ENCODE data around the gene P2RY1. TPM values are rescaled to one million over a fixed set of nuclear protein-coding genes. Genes with fewer than 3 reads are reported as not detected.

Gene P2RY1
- polyA plus RNA-seq, 1 donor (not counting 4 experiments of a cell fraction or from before 2014, with no cell fraction given) = 1.1 TPM

- Histone ChIP-seq H2AFZ (ENCODE audit: control insufficient read depth, low read length) (no peak overlapping the region), H3K9ac (ENCODE audit: control insufficient read depth, extremely low read depth, insufficient read depth, low read length) (no peak overlapping the region), H3K36me3 (ENCODE audit: control insufficient read depth in 2 of 2, extremely low read depth in 1 of 2, insufficient read depth in 2 of 2, low read length in 2 of 2) (no peaks in the 10 kb centered on the region), H3K27me3 (ENCODE audit: control insufficient read depth, extremely low read depth, insufficient read depth, low read length) (no peaks in the 10 kb centered on the region), H3K4me3 (ENCODE audit: control insufficient read depth in 2 of 3, extremely low read depth in 1 of 3, insufficient read depth in 2 of 3, low read depth in 1 of 3, low read length in 3 of 3) (no peak overlapping the region), H3K4me2 (ENCODE audit: control insufficient read depth, extremely low read depth, insufficient read depth, low read depth, low read length) (no peak overlapping the region), H3K9me3 (ENCODE audit: control insufficient read depth, low read depth, low read length) (no peaks in the 10 kb centered on the region), H4K20me1 (ENCODE audit: control insufficient read depth, extremely low read depth, insufficient read depth, low read length) (no peaks in the 10 kb centered on the region), H3K27ac (ENCODE audit: control insufficient read depth, insufficient read depth, low read length) (no peak overlapping the region), H3K79me2 (ENCODE audit: control insufficient read depth, insufficient read depth, low read length) (no peaks in the 10 kb centered on the region), H3K9me1 (ENCODE audit: control insufficient read depth, extremely low read depth, insufficient read depth, low read length) (no peaks in the 10 kb centered on the region), H3K4me1 (ENCODE audit: control insufficient read depth, extremely low read depth, insufficient read depth, low read length) (no peaks in the 10 kb centered on the region)
- DNase-seq (ENCODE audit: low read depth, low spot score) = no peak
- FAIRE-seq = no peak
- dilution Hi-C loops (cut with MboI; ENCODE audit: extremely low pct_ligation_motif_present, low sequenced_read_pairs) = no loop called here
- no peak for TF ChIP-seq EZH2 (IDR thresholded peaks at IDR 0.05; ENCODE audit: low read length)
Measured at GRCh38 chr3:152830245-152830644, 4.7 kb upstream of the P2RY1 start.

DNA sequence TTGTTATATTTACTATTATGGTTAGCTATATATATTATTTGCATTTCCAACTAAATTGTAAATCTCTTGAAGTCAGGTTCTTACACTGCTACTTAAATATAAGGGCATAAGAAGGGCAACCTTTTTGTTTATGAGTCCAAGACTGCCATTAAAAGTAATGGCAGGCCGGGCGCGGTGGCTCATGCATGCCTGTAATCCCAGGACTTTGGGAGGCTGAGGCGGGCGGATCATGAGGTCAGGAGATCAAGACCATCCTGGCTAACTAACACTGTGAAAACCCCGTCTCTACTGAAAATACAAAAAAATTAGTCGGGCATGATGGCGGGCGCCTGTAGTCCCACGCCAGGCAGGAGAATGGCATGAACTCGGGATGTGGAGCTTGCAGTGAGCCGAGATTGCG, 2.9 kb upstream of the P2RY1 start:
- Histone ChIP-seq H3K9ac (ENCODE audit: control insufficient read depth, extremely low read depth, insufficient read depth, low read length) (no peak overlapping the region), H3K9me1 (ENCODE audit: control insufficient read depth, extremely low read depth, insufficient read depth, low read length) (no peaks in the 10 kb centered on the region), H3K9me3 (ENCODE audit: control insufficient read depth, low read depth, low read length) (no peaks in the 10 kb centered on the region), H3K36me3 (ENCODE audit: control insufficient read depth in 2 of 2, extremely low read depth in 1 of 2, insufficient read depth in 2 of 2, low read length in 2 of 2) (no peaks in the 10 kb centered on the region), H3K27ac (ENCODE audit: control insufficient read depth, insufficient read depth, low read length) (no peak overlapping the region), H3K4me2 (ENCODE audit: control insufficient read depth, extremely low read depth, insufficient read depth, low read depth, low read length) (no peak overlapping the region), H3K4me1 (ENCODE audit: control insufficient read depth, extremely low read depth, insufficient read depth, low read length) (peaks cover 10% of the 10 kb centered on the region), H2AFZ (ENCODE audit: control insufficient read depth, low read length) (no peak overlapping the region), H3K27me3 (ENCODE audit: control insufficient read depth, extremely low read depth, insufficient read depth, low read length) (peaks cover 3% of the 10 kb centered on the region), H4K20me1 (ENCODE audit: control insufficient read depth, extremely low read depth, insufficient read depth, low read length) (no peaks in the 10 kb centered on the region), H3K79me2 (ENCODE audit: control insufficient read depth, insufficient read depth, low read length) (no peaks in the 10 kb centered on the region), H3K4me3 (ENCODE audit: control insufficient read depth in 2 of 3, extremely low read depth in 1 of 3, insufficient read depth in 2 of 3, low read depth in 1 of 3, low read length in 3 of 3) (no peak overlapping the region)
- FAIRE-seq = no peak
- DNase-seq (ENCODE audit: low read depth, low spot score) = no peak
- dilution Hi-C loops (cut with MboI; ENCODE audit: extremely low pct_ligation_motif_present, low sequenced_read_pairs) = no loop called here
- TF ChIP-seq, protein P1, sequence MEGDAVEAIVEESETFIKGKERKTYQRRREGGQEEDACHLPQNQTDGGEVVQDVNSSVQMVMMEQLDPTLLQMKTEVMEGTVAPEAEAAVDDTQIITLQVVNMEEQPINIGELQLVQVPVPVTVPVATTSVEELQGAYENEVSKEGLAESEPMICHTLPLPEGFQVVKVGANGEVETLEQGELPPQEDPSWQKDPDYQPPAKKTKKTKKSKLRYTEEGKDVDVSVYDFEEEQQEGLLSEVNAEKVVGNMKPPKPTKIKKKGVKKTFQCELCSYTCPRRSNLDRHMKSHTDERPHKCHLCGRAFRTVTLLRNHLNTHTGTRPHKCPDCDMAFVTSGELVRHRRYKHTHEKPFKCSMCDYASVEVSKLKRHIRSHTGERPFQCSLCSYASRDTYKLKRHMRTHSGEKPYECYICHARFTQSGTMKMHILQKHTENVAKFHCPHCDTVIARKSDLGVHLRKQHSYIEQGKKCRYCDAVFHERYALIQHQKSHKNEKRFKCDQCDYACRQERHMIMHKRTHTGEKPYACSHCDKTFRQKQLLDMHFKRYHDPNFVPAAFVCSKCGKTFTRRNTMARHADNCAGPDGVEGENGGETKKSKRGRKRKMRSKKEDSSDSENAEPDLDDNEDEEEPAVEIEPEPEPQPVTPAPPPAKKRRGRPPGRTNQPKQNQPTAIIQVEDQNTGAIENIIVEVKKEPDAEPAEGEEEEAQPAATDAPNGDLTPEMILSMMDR (optimal IDR thresholded peaks at IDR 0.05 in 1 of 3, IDR thresholded peaks at IDR 0.05 in 1 of 3, conservative IDR thresholded peaks at IDR 0.05 in 1 of 3; ENCODE audit: extremely low read depth in 1 of 3, insufficient read depth in 2 of 3, low read length in 3 of 3) = no peak
- no peak for TF ChIP-seq EZH2 (IDR thresholded peaks at IDR 0.05; ENCODE audit: low read length)

- Histone ChIP-seq H3K9ac (ENCODE audit: control insufficient read depth, extremely low read depth, insufficient read depth, low read length) (no peak overlapping the region), H3K4me3 (ENCODE audit: control insufficient read depth in 2 of 3, extremely low read depth in 1 of 3, insufficient read depth in 2 of 3, low read depth in 1 of 3, low read length in 3 of 3) (no peak overlapping the region), H2AFZ (ENCODE audit: control insufficient read depth, low read length) (no peak overlapping the region), H3K9me1 (ENCODE audit: control insufficient read depth, extremely low read depth, insufficient read depth, low read length) (no peaks in the 10 kb centered on the region), H3K9me3 (ENCODE audit: control insufficient read depth, low read depth, low read length) (no peaks in the 10 kb centered on the region), H4K20me1 (ENCODE audit: control insufficient read depth, extremely low read depth, insufficient read depth, low read length) (no peaks in the 10 kb centered on the region), H3K27me3 (ENCODE audit: control insufficient read depth, extremely low read depth, insufficient read depth, low read length) (peaks cover 3% of the 10 kb centered on the region), H3K4me2 (ENCODE audit: control insufficient read depth, extremely low read depth, insufficient read depth, low read depth, low read length) (no peak overlapping the region), H3K27ac (ENCODE audit: control insufficient read depth, insufficient read depth, low read length) (no peak overlapping the region), H3K79me2 (ENCODE audit: control insufficient read depth, insufficient read depth, low read length) (no peaks in the 10 kb centered on the region), H3K36me3 (ENCODE audit: control insufficient read depth in 2 of 2, extremely low read depth in 1 of 2, insufficient read depth in 2 of 2, low read length in 2 of 2) (no peaks in the 10 kb centered on the region), H3K4me1 (ENCODE audit: control insufficient read depth, extremely low read depth, insufficient read depth, low read length) (peaks cover 15% of the 10 kb centered on the region)
- dilution Hi-C loops (cut with MboI; ENCODE audit: extremely low pct_ligation_motif_present, low sequenced_read_pairs) = no loop called here
- TF ChIP-seq, protein P1 (optimal IDR thresholded peaks at IDR 0.05 in 1 of 3, IDR thresholded peaks at IDR 0.05 in 1 of 3, conservative IDR thresholded peaks at IDR 0.05 in 1 of 3; ENCODE audit: extremely low read depth in 1 of 3, insufficient read depth in 2 of 3, low read length in 3 of 3) = no peak
- no peak for TF ChIP-seq EZH2 (IDR thresholded peaks at IDR 0.05; ENCODE audit: low read length)
- DNase-seq (ENCODE audit: low read depth, low spot score) (no peak), FAIRE-seq (no peak)
Measured at GRCh38 chr3:152833089-152833488, 1.8 kb upstream of the P2RY1 start.
